HG03460 (cell line): ENCODE measurements around the gene MS4A13.
"Not testable (repeated sequence)": the region's sequence is repeated elsewhere in the genome, so short reads cannot be mapped to it uniquely, and the experiment has no call there.

ENCODE experiments used
- ATAC-seq: cut with Tn5 transposase; IDR thresholded peaks from one replicate; pipeline ENCODE4 v1.9.1; 2021; ENCODE audit not compliant: unreplicated experiment

The MS4A13 gene

GRCh38 chr11:60515144-60515855, at the start of gene MS4A13:
TSS of gene MS4A13 (plus strand) at chr11:60515392. CDS start at chr11:60518084, 2,692 bp downstream.
- ATAC-seq = no peak

GRCh38 chr11:60468829-60469228, 46.4 kb upstream of the MS4A13 start:
- ATAC-seq = no peak

GRCh38 chr11:60469723-60470122, 45.5 kb upstream of the MS4A13 start:
- no peak for ATAC-seq

- ATAC-seq = peak; percentile 54
Measured at GRCh38 chr11:60477035-60477445, 38.2 kb upstream of the MS4A13 start.

- ATAC-seq = no peak
Measured at GRCh38 chr11:60482361-60482760, 32.8 kb upstream of the MS4A13 start.

- peak; percentile 86 for ATAC-seq
Measured at GRCh38 chr11:60485987-60486386, 29.2 kb upstream of the MS4A13 start.

- ATAC-seq = no peak
Measured at GRCh38 chr11:60492488-60493009, 22.6 kb upstream of the MS4A13 start, which contains the start of gene MS4A12. TSS of gene MS4A12 (plus strand) at chr11:60492778. CDS start at chr11:60497319, 4,541 bp downstream.

GRCh38 chr11:60493454-60493853, 21.7 kb upstream of the MS4A13 start:
- no peak for ATAC-seq

GRCh38 chr11:60498399-60498798, 16.8 kb upstream of the MS4A13 start:
- no peak for ATAC-seq

- ATAC-seq = no peak
Measured at GRCh38 chr11:60498853-60499252, 16.3 kb upstream of the MS4A13 start.

- no peak for ATAC-seq
Measured at GRCh38 chr11:60500276-60500910, 14.8 kb upstream of the MS4A13 start.

GRCh38 chr11:60502221-60502775, 12.9 kb upstream of the MS4A13 start:
- no peak for ATAC-seq

GRCh38 chr11:60504219-60504905, 10.8 kb upstream of the MS4A13 start:
- ATAC-seq = no peak

GRCh38 chr11:60509609-60510008, 5.6 kb upstream of the MS4A13 start:
- ATAC-seq = not testable (repeated sequence)

- ATAC-seq = not testable (repeated sequence)
Measured at GRCh38 chr11:60510209-60510608, 5.0 kb upstream of the MS4A13 start.

- ATAC-seq = no peak
Measured at GRCh38 chr11:60511393-60511792, 3.8 kb upstream of the MS4A13 start.

- ATAC-seq = no peak
Measured at GRCh38 chr11:60512651-60513225, 2.5 kb upstream of the MS4A13 start.

- no peak for ATAC-seq
Measured at GRCh38 chr11:60513496-60514460, 1.4 kb upstream of the MS4A13 start.

GRCh38 chr11:60528465-60528864, 13.3 kb downstream of the MS4A13 start:
- no peak for ATAC-seq

- no peak for ATAC-seq
Measured at GRCh38 chr11:60528934-60529333, 13.7 kb downstream of the MS4A13 start.
